ENCODE measurements around the gene LDHAL6B. TPM values are rescaled to one million over a fixed set of nuclear protein-coding genes. Genes with fewer than 3 reads are reported as not detected.

Gene LDHAL6B
- total and polyA plus RNA-seq, 8 donors = not detected

- Histone ChIP-seq H3K4me3 (no peak overlapping the region), H3K9me3 (no peaks in the 10 kb centered on the region), H3K4me1 (no peaks in the 10 kb centered on the region), H3K27me3 (no peaks in the 10 kb centered on the region), H3K27ac (no peak overlapping the region), H3K36me3 (peaks cover 11 to 91% (median 82%) of the 10 kb centered on the region in 4 donors)
- intact Hi-C loops (cut with DNase I; ENCODE audit: low total_unique reads) = no loop called here
- DNase-seq = no peak
- WGBS, 5 donors = 87 to 95% (median 94%) methylated on average over 5 of the region's 5 CpGs
- TF ChIP-seq, protein P1, sequence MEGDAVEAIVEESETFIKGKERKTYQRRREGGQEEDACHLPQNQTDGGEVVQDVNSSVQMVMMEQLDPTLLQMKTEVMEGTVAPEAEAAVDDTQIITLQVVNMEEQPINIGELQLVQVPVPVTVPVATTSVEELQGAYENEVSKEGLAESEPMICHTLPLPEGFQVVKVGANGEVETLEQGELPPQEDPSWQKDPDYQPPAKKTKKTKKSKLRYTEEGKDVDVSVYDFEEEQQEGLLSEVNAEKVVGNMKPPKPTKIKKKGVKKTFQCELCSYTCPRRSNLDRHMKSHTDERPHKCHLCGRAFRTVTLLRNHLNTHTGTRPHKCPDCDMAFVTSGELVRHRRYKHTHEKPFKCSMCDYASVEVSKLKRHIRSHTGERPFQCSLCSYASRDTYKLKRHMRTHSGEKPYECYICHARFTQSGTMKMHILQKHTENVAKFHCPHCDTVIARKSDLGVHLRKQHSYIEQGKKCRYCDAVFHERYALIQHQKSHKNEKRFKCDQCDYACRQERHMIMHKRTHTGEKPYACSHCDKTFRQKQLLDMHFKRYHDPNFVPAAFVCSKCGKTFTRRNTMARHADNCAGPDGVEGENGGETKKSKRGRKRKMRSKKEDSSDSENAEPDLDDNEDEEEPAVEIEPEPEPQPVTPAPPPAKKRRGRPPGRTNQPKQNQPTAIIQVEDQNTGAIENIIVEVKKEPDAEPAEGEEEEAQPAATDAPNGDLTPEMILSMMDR (IDR thresholded peaks at IDR 0.05) = no peak
- TF ChIP-seq EP300 (IDR thresholded peaks at IDR 0.05) (no peak), POLR2AphosphoS5 (IDR thresholded peaks at IDR 0.05) (no peak), POLR2A (IDR thresholded peaks at IDR 0.05) (no peak)
Observed at GRCh38 chr15:59216911-59217310, 10.3 kb downstream of the LDHAL6B start.

DNA sequence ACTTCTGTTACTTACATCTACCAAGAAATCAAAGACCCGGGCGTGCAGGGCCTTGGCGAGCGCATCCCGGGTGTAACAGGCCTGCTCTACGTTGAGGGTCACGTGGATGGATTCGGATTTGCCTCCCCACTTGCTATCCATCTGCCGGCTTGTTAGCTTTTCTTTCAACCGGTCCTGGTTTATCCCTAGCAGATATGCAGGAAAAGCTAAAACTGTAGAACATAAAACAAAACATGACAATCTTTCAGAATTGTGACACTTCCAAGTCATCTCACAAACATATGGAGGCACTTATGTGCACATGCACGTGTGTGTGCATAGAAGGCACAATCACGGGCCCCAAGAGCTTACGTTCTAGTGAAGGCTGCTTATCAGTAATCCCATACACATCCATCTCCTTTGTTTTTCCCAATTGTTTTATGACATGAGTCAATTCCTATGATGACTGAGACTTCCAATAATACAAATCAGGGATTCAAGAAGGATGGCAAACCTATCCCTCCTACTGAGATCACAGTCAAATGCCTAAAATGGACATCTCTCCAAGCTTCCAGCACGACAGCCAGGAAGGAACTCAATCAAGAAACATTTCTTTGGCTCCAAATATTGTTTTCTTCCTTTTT, 11.3 kb downstream of the LDHAL6B start:
- H3K4me3 ChIP-seq = no peak overlapping the region
- no peaks in the 10 kb centered on the region for H3K27me3 ChIP-seq
- peaks cover 11 to 91% (median 82%) of the 10 kb centered on the region in 4 donors for H3K36me3 ChIP-seq
- WGBS, 5 donors = 93 to 97% (median 94%) methylated on average over 14 of the region's 14 CpGs
- H3K9me3 ChIP-seq = no peaks in the 10 kb centered on the region
- TF ChIP-seq, protein P1 (IDR thresholded peaks at IDR 0.05) = no peak
- TF ChIP-seq POLR2A (IDR thresholded peaks at IDR 0.05) (no peak), EP300 (IDR thresholded peaks at IDR 0.05) (no peak), POLR2AphosphoS5 (IDR thresholded peaks at IDR 0.05) (no peak)
- no peak for DNase-seq
- no peak overlapping the region for H3K27ac ChIP-seq
- intact Hi-C loops (cut with DNase I; ENCODE audit: low total_unique reads) = no loop called here
- no peaks in the 10 kb centered on the region for H3K4me1 ChIP-seq

- H3K4me1 ChIP-seq = peaks cover 0 to under 1% (median 0%) of the 10 kb centered on the region in 4 donors
- intact Hi-C loops (cut with DNase I; ENCODE audit: low total_unique reads) = no loop called here
- H3K4me3 ChIP-seq = no peak overlapping the region
- WGBS, 5 donors = 78 to 95% (median 87%) methylated on average over 3 of the region's 3 CpGs
- H3K9me3 ChIP-seq = no peaks in the 10 kb centered on the region
- no peak overlapping the region for H3K27ac ChIP-seq
- peaks cover 6 to 91% (median 82%) of the 10 kb centered on the region in 4 donors for H3K36me3 ChIP-seq
- H3K27me3 ChIP-seq = no peaks in the 10 kb centered on the region
- TF ChIP-seq EP300 (IDR thresholded peaks at IDR 0.05) (no peak), POLR2A (IDR thresholded peaks at IDR 0.05) (no peak), POLR2AphosphoS5 (IDR thresholded peaks at IDR 0.05) (no peak)
- TF ChIP-seq, protein P1 (IDR thresholded peaks at IDR 0.05) = no peak
- no peak for DNase-seq
Observed at GRCh38 chr15:59218710-59219109, 12.1 kb downstream of the LDHAL6B start.

DNA sequence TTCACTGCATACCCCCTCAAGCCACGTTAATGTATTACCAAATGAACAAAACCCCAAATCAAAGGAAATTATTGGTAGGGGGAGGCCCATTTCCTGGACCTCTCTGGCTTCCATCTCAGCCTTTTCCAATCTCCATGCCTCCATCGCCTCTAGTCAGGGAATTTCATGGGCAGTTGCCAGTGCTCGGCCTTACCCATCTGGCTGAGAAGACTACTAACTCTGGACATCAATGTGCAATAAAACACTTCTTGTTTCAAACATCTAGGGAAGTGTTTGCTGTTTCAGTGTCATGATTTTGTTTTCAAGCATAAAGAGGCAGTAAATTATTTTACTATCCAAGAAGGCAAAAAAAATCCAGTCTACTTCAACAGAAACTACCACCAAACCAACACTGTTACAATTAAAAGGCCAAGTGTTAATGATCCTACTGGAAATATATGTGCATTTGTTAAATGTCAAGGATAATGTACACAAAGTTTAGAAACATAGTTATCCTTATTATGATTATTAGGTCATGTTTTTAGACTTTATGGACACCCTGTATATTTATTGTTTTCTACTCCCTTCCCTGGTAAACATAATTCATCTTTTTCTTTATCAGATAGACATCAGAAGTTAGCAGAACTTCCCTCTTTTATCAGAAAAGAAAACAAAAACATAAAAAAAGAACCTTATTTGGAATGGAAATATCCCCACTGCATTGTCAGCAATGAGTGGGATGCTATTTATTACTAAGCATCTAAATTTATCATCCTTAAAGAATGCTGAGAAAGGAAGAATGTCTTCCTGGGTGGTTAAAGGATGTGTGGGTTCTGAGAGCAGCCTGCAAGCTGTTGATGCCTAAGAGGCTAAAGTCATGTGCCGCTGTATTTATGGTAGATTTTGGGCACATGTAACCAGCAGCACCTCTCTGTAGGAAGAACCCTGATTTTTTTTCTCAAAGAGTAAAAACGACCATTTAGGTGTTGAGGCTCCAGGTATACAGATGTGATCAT, 15.2 kb downstream of the LDHAL6B start:
- WGBS, 5 donors = 74 to 91% (median 80%) methylated on average over 5 of the region's 5 CpGs
- Histone ChIP-seq H3K27me3 (no peaks in the 10 kb centered on the region), H3K36me3 (peaks cover 0 to 83% (median 74%) of the 10 kb centered on the region in 4 donors), H3K27ac (no peak overlapping the region), H3K4me3 (no peak overlapping the region), H3K4me1 (peaks cover 0 to 10% (median 0%) of the 10 kb centered on the region in 4 donors), H3K9me3 (no peaks in the 10 kb centered on the region)
- no peak for TF ChIP-seq EP300 (IDR thresholded peaks at IDR 0.05)
- TF ChIP-seq, protein P1 (IDR thresholded peaks at IDR 0.05) = no peak
- no peak for DNase-seq
- intact Hi-C loops (cut with DNase I; ENCODE audit: low total_unique reads) = no loop called here

All from stomach (tissue), 9 donors.